SK-N-SH (cell line): ENCODE results near the gene COL5A1. TPM values are rescaled to one million over a fixed set of nuclear protein-coding genes. Genes with fewer than 3 reads are reported as not detected.
A peak's percentile ranks its signal among the peaks of the same experiment; 100 is the strongest.

ENCODE experiments used
- CTCF ChIA-PET: fragments of 300-600, 350-600 bp; formaldehyde crosslinking; extraction: SDS; loops from one replicate; lab custom pipeline; 2021; lab: Yijun Ruan, JAX
- POLR2A ChIA-PET: fragments of 350-600 bp; sonication (Branson Sonifier 250); formaldehyde crosslinking; extraction: SDS; loops from one replicate; lab custom pipeline; 2020; ENCODE audit warnings: antibody characterized with exemption, inconsistent platforms; lab: Yijun Ruan, JAX
- DNase-seq: peaks from one replicate; pipeline ENCODE4 v3.0.0; 2012
- H2AFZ ChIP-seq: fragments of 200-600 bp; sonication (generic); 2 replicates; pipeline ENCODE4 v1.8.1; 2016; ENCODE audit warnings: antibody characterized with exemption, mild to moderate bottlenecking, low read depth
- H3F3A ChIP-seq: fragments of 200-600 bp; sonication (generic); replicated peaks from 2 replicates; pipeline ENCODE3; 2016; ENCODE audit warnings: antibody characterized with exemption, mild to moderate bottlenecking; ENCODE audit not compliant: insufficient read depth
- H3K27ac ChIP-seq, 2 experiments: fragments of 200-500 bp in 1 of 2; fragments of 200-600 bp in 1 of 2; sonication (Bioruptor generic) in 1 of 2; sonication (generic), shearing (Covaris generic) in 1 of 2; 2 replicates each; pipeline versions ENCODE4 v1.5.1 to v1.6.1; 2014 to 2016; ENCODE audit warnings: low read depth in 2 of 2, inconsistent platforms in 1 of 2, low read length in 1 of 2, mild to moderate bottlenecking in 1 of 2, mixed read lengths in 1 of 2
- H3K27me3 ChIP-seq: fragments of 200-600 bp; sonication (generic), shearing (Covaris generic); 2 replicates; pipeline ENCODE4 v1.6.1; 2016; ENCODE audit warnings: mixed run types; ENCODE audit not compliant: insufficient read depth
- H3K36me3 ChIP-seq, 2 experiments: fragments of 200-500 bp in 1 of 2; fragments of 200-600 bp in 1 of 2; sonication (Bioruptor generic) in 1 of 2; sonication (generic) in 1 of 2; replicated peaks in 1 of 2; 2 replicates each; pipeline versions ENCODE3 to v1.5.1; 2014 to 2016; ENCODE audit warnings: low read length in 1 of 2, mild to moderate bottlenecking in 1 of 2; ENCODE audit not compliant: insufficient read depth in 2 of 2, control insufficient read depth in 1 of 2
- H3K4me1 ChIP-seq, 2 experiments: fragments of 200-500 bp in 1 of 2; fragments of 200-600 bp in 1 of 2; sonication (Bioruptor generic) in 1 of 2; sonication (generic), shearing (Covaris generic) in 1 of 2; 2 replicates each; pipeline versions ENCODE4 v1.5.1 to v1.6.1; 2014 to 2016; ENCODE audit warnings: low read depth in 1 of 2, low read length in 1 of 2, mixed run types in 1 of 2; ENCODE audit not compliant: insufficient read depth in 2 of 2, control insufficient read depth in 1 of 2
- H3K4me2 ChIP-seq: fragments of 200-600 bp; sonication (generic), shearing (Covaris generic); 2 replicates; pipeline ENCODE4 v1.6.1; 2017; ENCODE audit warnings: mixed run types
- H3K4me3 ChIP-seq, 2 experiments: fragments of 200-500 bp in 1 of 2; fragments of 200-600 bp in 1 of 2; sonication (Bioruptor generic) in 1 of 2; sonication (generic), shearing (Covaris generic) in 1 of 2; 2 replicates each; pipeline versions ENCODE4 v1.5.1 to v1.8.1; 2014 to 2016; ENCODE audit warnings: low read depth in 2 of 2, inconsistent platforms in 1 of 2, low read length in 1 of 2, mild to moderate bottlenecking in 1 of 2, mixed read lengths in 1 of 2, moderate library complexity in 1 of 2
- H3K79me2 ChIP-seq: fragments of 200-600 bp; sonication (generic); 2 replicates; pipeline ENCODE4 v1.8.1; 2017; ENCODE audit warnings: mild to moderate bottlenecking; ENCODE audit not compliant: insufficient read depth
- H3K9ac ChIP-seq: fragments of 200-600 bp; sonication (generic); 2 replicates; pipeline ENCODE4 v1.6.1; 2017; ENCODE audit warnings: mixed run types
- H3K9me2 ChIP-seq: fragments of 200-600 bp; sonication (generic); 2 replicates; pipeline ENCODE4 v1.6.1; 2017; ENCODE audit warnings: mixed run types
- H3K9me3 ChIP-seq: fragments of 200-600 bp; sonication (generic); 2 replicates; pipeline ENCODE4 v1.6.1; 2017; ENCODE audit warnings: mixed run types, mild to moderate bottlenecking, moderate library complexity
- H4K20me1 ChIP-seq: fragments of 200-600 bp; sonication (generic); 2 replicates; pipeline ENCODE4 v1.6.1; 2017; ENCODE audit warnings: mild to moderate bottlenecking, mixed run types; ENCODE audit not compliant: insufficient read depth
- CHD2 ChIP-seq: fragments of 150-350 bp; IDR thresholded peaks from 2 replicates; pipeline ENCODE4 v1.6.1; 2018; ENCODE audit warnings: low read length; ENCODE audit not compliant: partially characterized antibody
- ELF1 ChIP-seq: IDR thresholded peaks from 2 replicates; pipeline ENCODE4 v1.4.0; 2012
- EP300 ChIP-seq, 2 experiments: IDR thresholded peaks; 2 replicates each; pipeline versions ENCODE4 v1.4.0 to v1.6.1; 2012; ENCODE audit warnings: borderline replicate concordance in 1 of 2, low read depth in 1 of 2, low read length in 1 of 2
- EZH2phosphoT487 ChIP-seq: fragments of 200-600 bp; sonication (generic); IDR thresholded peaks from 2 replicates; pipeline ENCODE4 v1.6.1; 2017; ENCODE audit warnings: low read depth, mixed run types, mild to moderate bottlenecking, antibody characterized with exemption, moderate library complexity, borderline replicate concordance
- FOXJ3 ChIP-seq: sonication (generic); formaldehyde crosslinking; IDR thresholded peaks from 2 replicates; pipeline ENCODE4 v1.5.1; 2020; ENCODE audit warnings: mild to moderate bottlenecking, missing genetic modification reagents
- GABPA ChIP-seq: IDR thresholded peaks from 2 replicates; pipeline ENCODE4 v1.4.0; 2012; ENCODE audit warnings: low read depth, mild to moderate bottlenecking
- IRF3 ChIP-seq: fragments of 150-350 bp; IDR thresholded peaks from 2 replicates; pipeline ENCODE4 v1.6.1; 2016; ENCODE audit warnings: mild to moderate bottlenecking, low read depth, low read length
- JUND ChIP-seq: IDR thresholded peaks from 2 replicates; pipeline ENCODE4 v1.4.0; 2012
- POLR2AphosphoS5 ChIP-seq: IDR thresholded peaks from 2 replicates; pipeline ENCODE4 v1.6.1; 2012; ENCODE audit warnings: low read depth, low read length
- RXRA ChIP-seq: IDR thresholded peaks from 2 replicates; pipeline ENCODE4 v1.4.0; 2012; ENCODE audit warnings: low read depth, mild to moderate bottlenecking, borderline replicate concordance
- SMC3 ChIP-seq: IDR thresholded peaks from 2 replicates; pipeline ENCODE4 v1.6.1; 2012; ENCODE audit warnings: low read depth, low read length, improper control_type of control experiment
- TCF12 ChIP-seq: IDR thresholded peaks from 2 replicates; pipeline ENCODE4 v1.4.0; 2012
- YY1 ChIP-seq: IDR thresholded peaks from 2 replicates; pipeline ENCODE4 v1.4.0; 2012; ENCODE audit warnings: low read depth, mild to moderate bottlenecking
- WGBS: methylation state at CpG from one replicate; pipeline ENCODE4 v1.1.6; 2017; ENCODE audit warnings: low lambda C conversion rate; 5-methylcytosine and 5-hydroxymethylcytosine counted together
- polyA plus RNA-seq, 3 experiments: library from polyadenylated mRNA; depleted of rRNA; stranded (reverse); fragments of >200 nt; gene quantifications; 2 replicates each; pipeline ENCODE4 v1.2.3, GENCODE V29; 2012
- TF ChIP-seq, protein P1 (sequence below): IDR thresholded peaks from 2 replicates; pipeline ENCODE4 v1.4.0; 2012; ENCODE audit warnings: low read depth, borderline replicate concordance
- TF ChIP-seq, protein P2 (sequence below): IDR thresholded peaks from 2 replicates; pipeline ENCODE4 v1.6.1; 2012; ENCODE audit warnings: mild to moderate bottlenecking, low read depth, low read length, moderate library complexity

The COL5A1 gene
- polyA plus RNA-seq, 1 of the 3 experiments (the other 2 are of a cell fraction): 73.8 TPM

- peaks cover 16% of the 10 kb centered on the region for H3F3A ChIP-seq
- 20% methylated on average over 1 of the region's 8 CpGs for WGBS
- POLR2A ChIA-PET: no interaction called here
- no peaks in the 10 kb centered on the region for H3K9me2 ChIP-seq
- H3K27ac ChIP-seq: peak overlapping the region in 1 of 2 experiments; percentile 91; a peak in 2 of 4 replicates
- CTCF ChIA-PET: interaction anchor here (6.5 to 15.5 kb wide), 2 partner anchors 27 to 261 kb away, joined by 35 to 348 read pairs; no protein-coding TSS in a partner anchor
- H3K27me3 ChIP-seq: no peaks in the 10 kb centered on the region
- H3K9ac ChIP-seq: no peak overlapping the region
- H3K9me3 ChIP-seq: no peaks in the 10 kb centered on the region
- no peak overlapping the region for H3K4me2 ChIP-seq
- TF ChIP-seq GABPA (no peak), TCF12 (no peak), POLR2AphosphoS5 (no peak), ELF1 (no peak), CHD2 (no peak), EP300 (IDR thresholded peaks at IDR 0.05; ENCODE audit: borderline replicate concordance in 1 of 2, low read depth in 1 of 2, low read length in 1 of 2) (no peak), JUND (no peak), EZH2phosphoT487 (no peak), IRF3 (no peak), YY1 (no peak), SMC3 (no peak), RXRA (no peak), FOXJ3 (CRISPR knock-in tag) (no peak)
- TF ChIP-seq, protein P1, sequence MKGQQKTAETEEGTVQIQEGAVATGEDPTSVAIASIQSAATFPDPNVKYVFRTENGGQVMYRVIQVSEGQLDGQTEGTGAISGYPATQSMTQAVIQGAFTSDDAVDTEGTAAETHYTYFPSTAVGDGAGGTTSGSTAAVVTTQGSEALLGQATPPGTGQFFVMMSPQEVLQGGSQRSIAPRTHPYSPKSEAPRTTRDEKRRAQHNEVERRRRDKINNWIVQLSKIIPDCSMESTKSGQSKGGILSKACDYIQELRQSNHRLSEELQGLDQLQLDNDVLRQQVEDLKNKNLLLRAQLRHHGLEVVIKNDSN: no peak
- TF ChIP-seq, protein P2, sequence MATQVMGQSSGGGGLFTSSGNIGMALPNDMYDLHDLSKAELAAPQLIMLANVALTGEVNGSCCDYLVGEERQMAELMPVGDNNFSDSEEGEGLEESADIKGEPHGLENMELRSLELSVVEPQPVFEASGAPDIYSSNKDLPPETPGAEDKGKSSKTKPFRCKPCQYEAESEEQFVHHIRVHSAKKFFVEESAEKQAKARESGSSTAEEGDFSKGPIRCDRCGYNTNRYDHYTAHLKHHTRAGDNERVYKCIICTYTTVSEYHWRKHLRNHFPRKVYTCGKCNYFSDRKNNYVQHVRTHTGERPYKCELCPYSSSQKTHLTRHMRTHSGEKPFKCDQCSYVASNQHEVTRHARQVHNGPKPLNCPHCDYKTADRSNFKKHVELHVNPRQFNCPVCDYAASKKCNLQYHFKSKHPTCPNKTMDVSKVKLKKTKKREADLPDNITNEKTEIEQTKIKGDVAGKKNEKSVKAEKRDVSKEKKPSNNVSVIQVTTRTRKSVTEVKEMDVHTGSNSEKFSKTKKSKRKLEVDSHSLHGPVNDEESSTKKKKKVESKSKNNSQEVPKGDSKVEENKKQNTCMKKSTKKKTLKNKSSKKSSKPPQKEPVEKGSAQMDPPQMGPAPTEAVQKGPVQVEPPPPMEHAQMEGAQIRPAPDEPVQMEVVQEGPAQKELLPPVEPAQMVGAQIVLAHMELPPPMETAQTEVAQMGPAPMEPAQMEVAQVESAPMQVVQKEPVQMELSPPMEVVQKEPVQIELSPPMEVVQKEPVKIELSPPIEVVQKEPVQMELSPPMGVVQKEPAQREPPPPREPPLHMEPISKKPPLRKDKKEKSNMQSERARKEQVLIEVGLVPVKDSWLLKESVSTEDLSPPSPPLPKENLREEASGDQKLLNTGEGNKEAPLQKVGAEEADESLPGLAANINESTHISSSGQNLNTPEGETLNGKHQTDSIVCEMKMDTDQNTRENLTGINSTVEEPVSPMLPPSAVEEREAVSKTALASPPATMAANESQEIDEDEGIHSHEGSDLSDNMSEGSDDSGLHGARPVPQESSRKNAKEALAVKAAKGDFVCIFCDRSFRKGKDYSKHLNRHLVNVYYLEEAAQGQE: no peak
- H3K36me3 ChIP-seq: peaks cover 23 to 30% of the 10 kb centered on the region in 2 experiments
- H3K4me3 ChIP-seq: no peak overlapping the region
- DNase-seq: no peak
- peaks cover 27 to 50% of the 10 kb centered on the region in 2 experiments; a peak in 3 of 4 replicates for H3K4me1 ChIP-seq
- H3K79me2 ChIP-seq: peaks cover 88% of the 10 kb centered on the region
- H2AFZ ChIP-seq: no peak overlapping the region
- H4K20me1 ChIP-seq: peaks cover 93% of the 10 kb centered on the region
Observed at GRCh38 chr9:134710271-134710540, 68.6 kb downstream of the COL5A1 start.
